ENCODE results near the gene SIRPA. TPM values are rescaled to one million over a fixed set of nuclear protein-coding genes. Genes with fewer than 3 reads are reported as not detected.

The SIRPA gene
- total RNA-seq, 1 donor from 2014 or later: 6.8 TPM

DNA sequence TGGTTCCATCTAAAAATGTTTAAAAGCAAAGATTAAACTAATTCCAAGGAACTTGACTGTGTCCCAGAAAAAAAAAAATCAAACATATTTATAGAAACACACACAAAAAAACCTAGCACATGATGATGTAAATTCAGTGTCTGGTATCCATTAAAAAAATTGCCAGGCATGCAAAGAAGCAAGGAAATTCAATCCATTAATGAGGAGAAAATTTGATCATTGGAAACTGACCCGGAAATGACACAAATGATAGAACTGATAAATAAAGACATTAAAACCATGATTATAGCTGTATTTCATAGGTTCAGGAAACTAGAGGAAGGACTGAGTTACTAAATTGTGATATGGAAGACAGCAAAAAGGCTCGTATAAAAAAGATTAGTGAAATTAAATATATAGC, 63.9 kb downstream of the SIRPA start:
- no peak for TF ChIP-seq CTCF (IDR thresholded peaks at IDR 0.05; ENCODE audit: unreplicated experiment)
- Mint-ChIP-seq H3K4me1 (peaks cover 5% of the 10 kb centered on the region), H3K27me3 (ENCODE audit: low read depth) (peaks cover 36% of the 10 kb centered on the region), H3K9me3 (peaks cover 4% of the 10 kb centered on the region), H3K36me3 (no peaks in the 10 kb centered on the region), H3K27ac (no peak overlapping the region), H3K4me3 (no peak overlapping the region)
- no peak for DNase-seq (ENCODE audit: low spot score in 2 of 2, unreplicated experiment in 2 of 2)

DNA sequence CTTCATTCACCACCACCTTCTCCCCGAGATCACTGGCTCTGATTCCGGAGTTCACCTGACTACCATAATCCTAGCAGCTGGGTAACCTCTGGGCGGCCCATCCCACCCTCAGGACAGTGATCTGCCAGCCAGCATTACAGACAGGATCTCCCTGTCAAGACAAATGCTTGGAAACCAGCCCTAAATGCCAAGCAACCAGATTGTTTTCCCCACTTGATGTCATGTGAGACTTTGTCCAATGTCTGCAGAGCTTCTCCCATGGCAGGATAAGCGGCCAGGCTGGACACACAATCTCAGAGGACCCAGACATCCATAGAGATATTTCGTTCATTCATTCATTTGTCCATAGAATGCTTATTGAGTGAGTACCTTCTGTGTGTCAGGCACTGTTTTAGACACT, 66.2 kb downstream of the SIRPA start:
- no peak for DNase-seq (ENCODE audit: low spot score in 2 of 2, unreplicated experiment in 2 of 2)
- Mint-ChIP-seq H3K36me3 (no peaks in the 10 kb centered on the region), H3K4me1 (peaks cover 10% of the 10 kb centered on the region), H3K27me3 (ENCODE audit: low read depth) (peaks cover 56% of the 10 kb centered on the region), H3K27ac (no peak overlapping the region), H3K9me3 (peaks cover 4% of the 10 kb centered on the region), H3K4me3 (no peak overlapping the region)
- TF ChIP-seq CTCF (IDR thresholded peaks at IDR 0.05; ENCODE audit: unreplicated experiment): no peak

GRCh38 chr20:1964061-1964460, 68.9 kb downstream of the SIRPA start:
- Mint-ChIP-seq H3K36me3 (no peaks in the 10 kb centered on the region), H3K4me1 (peaks cover 10% of the 10 kb centered on the region), H3K27me3 (ENCODE audit: low read depth) (peaks cover 79% of the 10 kb centered on the region), H3K27ac (no peak overlapping the region), H3K9me3 (peaks cover 4% of the 10 kb centered on the region), H3K4me3 (no peak overlapping the region)
- no peak for TF ChIP-seq CTCF (IDR thresholded peaks at IDR 0.05; ENCODE audit: unreplicated experiment)
- DNase-seq (ENCODE audit: low spot score in 2 of 2, unreplicated experiment in 2 of 2): no peak

- Mint-ChIP-seq H3K36me3 (no peaks in the 10 kb centered on the region), H3K4me1 (peaks cover 10% of the 10 kb centered on the region), H3K27ac (no peak overlapping the region), H3K27me3 (ENCODE audit: low read depth) (peaks cover 83% of the 10 kb centered on the region), H3K9me3 (peaks cover 1% of the 10 kb centered on the region), H3K4me3 (peak overlapping the region; percentile 52)
- TF ChIP-seq CTCF (IDR thresholded peaks at IDR 0.05; ENCODE audit: unreplicated experiment): no peak
- no peak for DNase-seq (ENCODE audit: low spot score in 2 of 2, unreplicated experiment in 2 of 2)
Observed at GRCh38 chr20:1964659-1965405, 69.6 kb downstream of the SIRPA start.

GRCh38 chr20:1965520-1966351, 70.5 kb downstream of the SIRPA start:
- Mint-ChIP-seq H3K27ac (no peak overlapping the region), H3K4me1 (peaks cover 10% of the 10 kb centered on the region), H3K36me3 (no peaks in the 10 kb centered on the region), H3K9me3 (no peaks in the 10 kb centered on the region), H3K27me3 (ENCODE audit: low read depth) (peaks cover 89% of the 10 kb centered on the region), H3K4me3 (peak overlapping the region; percentile 52)
- peak; percentile 71 to 88 for DNase-seq (ENCODE audit: low spot score in 2 of 2, unreplicated experiment in 2 of 2)
- peak; percentile 91 for TF ChIP-seq CTCF (IDR thresholded peaks at IDR 0.05; ENCODE audit: unreplicated experiment)
